ENCODE results near the gene FMN1. TPM values are rescaled to one million over a fixed set of nuclear protein-coding genes. Genes with fewer than 3 reads are reported as not detected.

Gene FMN1
- total RNA-seq, 1 donor from 2014 or later, result 4.2 TPM

DNA sequence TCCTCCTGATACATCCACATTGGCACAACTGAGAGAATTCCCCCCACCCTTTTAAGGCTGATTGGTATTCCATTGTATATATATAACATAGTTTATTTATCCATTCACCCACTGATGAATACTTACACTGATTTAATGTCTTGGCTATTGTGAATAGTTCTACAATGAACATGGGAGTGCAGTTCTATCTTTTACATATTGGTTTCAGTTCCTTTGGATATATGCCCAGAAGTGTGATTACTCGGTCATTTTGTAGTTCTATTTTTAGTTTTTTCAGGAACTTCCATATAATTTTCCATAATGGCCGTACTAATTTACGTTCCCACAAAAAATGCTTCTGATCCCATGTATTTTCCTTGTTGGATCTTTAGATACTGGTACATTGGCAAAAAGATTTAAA, 135.3 kb downstream of the FMN1 start:
- no peak overlapping the region for H3K4me3 Mint-ChIP-seq (ENCODE audit: unreplicated experiment)
- no peak overlapping the region for H3K27ac Mint-ChIP-seq (ENCODE audit: unreplicated experiment)
- peaks cover 9% of the 10 kb centered on the region for H3K4me1 Mint-ChIP-seq (ENCODE audit: unreplicated experiment)
- H3K9me3 Mint-ChIP-seq (ENCODE audit: unreplicated experiment), result no peaks in the 10 kb centered on the region
- DNase-seq (ENCODE audit: extremely low spot score, unreplicated experiment), result no peak
- TF ChIP-seq, protein P1, sequence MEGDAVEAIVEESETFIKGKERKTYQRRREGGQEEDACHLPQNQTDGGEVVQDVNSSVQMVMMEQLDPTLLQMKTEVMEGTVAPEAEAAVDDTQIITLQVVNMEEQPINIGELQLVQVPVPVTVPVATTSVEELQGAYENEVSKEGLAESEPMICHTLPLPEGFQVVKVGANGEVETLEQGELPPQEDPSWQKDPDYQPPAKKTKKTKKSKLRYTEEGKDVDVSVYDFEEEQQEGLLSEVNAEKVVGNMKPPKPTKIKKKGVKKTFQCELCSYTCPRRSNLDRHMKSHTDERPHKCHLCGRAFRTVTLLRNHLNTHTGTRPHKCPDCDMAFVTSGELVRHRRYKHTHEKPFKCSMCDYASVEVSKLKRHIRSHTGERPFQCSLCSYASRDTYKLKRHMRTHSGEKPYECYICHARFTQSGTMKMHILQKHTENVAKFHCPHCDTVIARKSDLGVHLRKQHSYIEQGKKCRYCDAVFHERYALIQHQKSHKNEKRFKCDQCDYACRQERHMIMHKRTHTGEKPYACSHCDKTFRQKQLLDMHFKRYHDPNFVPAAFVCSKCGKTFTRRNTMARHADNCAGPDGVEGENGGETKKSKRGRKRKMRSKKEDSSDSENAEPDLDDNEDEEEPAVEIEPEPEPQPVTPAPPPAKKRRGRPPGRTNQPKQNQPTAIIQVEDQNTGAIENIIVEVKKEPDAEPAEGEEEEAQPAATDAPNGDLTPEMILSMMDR (IDR thresholded peaks at IDR 0.05), result no peak
- no peaks in the 10 kb centered on the region for H3K27me3 Mint-ChIP-seq (ENCODE audit: unreplicated experiment)
- H3K36me3 Mint-ChIP-seq (ENCODE audit: unreplicated experiment), result peaks cover 5% of the 10 kb centered on the region

DNA sequence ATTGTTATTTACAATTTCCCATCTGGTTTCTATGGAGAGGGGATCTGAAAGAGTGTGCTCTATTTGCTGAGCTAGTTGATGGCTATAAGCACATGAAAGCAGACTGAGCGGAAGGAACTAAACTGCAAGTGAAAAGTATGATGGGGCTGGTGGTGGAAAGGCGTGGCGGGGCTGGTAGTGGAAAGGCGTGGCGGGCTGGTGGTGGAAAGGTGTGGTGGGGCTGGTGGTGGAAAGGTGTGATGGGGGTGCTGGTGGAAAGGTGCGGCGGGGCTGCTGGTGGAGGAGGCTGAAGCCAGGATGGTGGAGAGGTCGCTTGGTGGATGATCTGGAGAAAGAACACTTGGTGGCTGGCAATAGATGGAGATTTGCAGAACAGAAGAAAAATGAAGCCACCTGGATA, 136.7 kb downstream of the FMN1 start:
- TF ChIP-seq, protein P1 (IDR thresholded peaks at IDR 0.05), result no peak
- H3K27me3 Mint-ChIP-seq (ENCODE audit: unreplicated experiment), result no peaks in the 10 kb centered on the region
- no peaks in the 10 kb centered on the region for H3K9me3 Mint-ChIP-seq (ENCODE audit: unreplicated experiment)
- no peak for DNase-seq (ENCODE audit: extremely low spot score, unreplicated experiment)
- H3K4me1 Mint-ChIP-seq (ENCODE audit: unreplicated experiment), result no peaks in the 10 kb centered on the region
- H3K27ac Mint-ChIP-seq (ENCODE audit: unreplicated experiment), result no peak overlapping the region
- H3K36me3 Mint-ChIP-seq (ENCODE audit: unreplicated experiment), result peaks cover 3% of the 10 kb centered on the region
- H3K4me3 Mint-ChIP-seq (ENCODE audit: unreplicated experiment), result no peak overlapping the region

DNA sequence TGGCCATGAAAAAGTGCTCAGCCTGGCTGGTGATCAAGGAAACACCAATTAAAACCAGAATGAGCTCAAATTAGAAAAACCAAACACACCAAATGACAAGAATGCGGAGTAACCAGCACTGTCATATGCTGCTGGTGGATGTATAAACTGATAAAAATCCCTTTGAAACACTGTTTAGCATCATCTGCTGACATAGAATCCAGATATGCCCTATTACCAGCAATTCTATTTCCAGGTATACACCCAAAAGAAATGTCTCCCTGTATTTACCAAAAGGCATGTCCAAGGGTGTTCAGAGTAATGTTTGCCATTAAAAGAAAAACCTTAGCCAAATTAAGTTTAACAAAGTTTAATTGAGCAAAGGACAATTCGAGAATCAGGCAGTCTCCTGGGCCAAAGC, 138.6 kb downstream of the FMN1 start:
- TF ChIP-seq, protein P1 (IDR thresholded peaks at IDR 0.05), result no peak
- no peak for DNase-seq (ENCODE audit: extremely low spot score, unreplicated experiment)
- Mint-ChIP-seq H3K36me3 (ENCODE audit: unreplicated experiment) (peaks cover 3% of the 10 kb centered on the region), H3K4me1 (ENCODE audit: unreplicated experiment) (no peaks in the 10 kb centered on the region), H3K27me3 (ENCODE audit: unreplicated experiment) (no peaks in the 10 kb centered on the region), H3K9me3 (ENCODE audit: unreplicated experiment) (no peaks in the 10 kb centered on the region), H3K27ac (ENCODE audit: unreplicated experiment) (no peak overlapping the region), H3K4me3 (ENCODE audit: unreplicated experiment) (no peak overlapping the region)

DNA sequence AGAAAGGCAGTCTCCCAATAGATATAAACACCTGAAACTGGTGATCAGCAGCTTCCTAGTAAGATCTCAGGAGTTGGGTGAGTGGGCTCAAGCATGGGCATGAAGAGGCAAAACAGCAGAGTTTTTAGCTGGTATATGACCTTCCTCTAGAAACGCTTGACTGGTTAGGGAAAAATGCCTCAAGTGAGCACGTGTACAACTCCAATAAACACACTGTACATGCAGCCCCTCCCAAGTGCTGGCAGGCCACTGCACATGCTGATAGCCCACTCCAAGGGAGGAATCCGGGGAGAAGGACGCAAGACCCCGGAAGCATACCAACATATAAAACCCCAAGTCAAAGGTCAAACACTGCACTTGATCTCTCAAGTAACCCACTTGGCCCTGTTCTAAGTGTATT, 143.0 kb downstream of the FMN1 start:
- Mint-ChIP-seq H3K27me3 (ENCODE audit: unreplicated experiment) (no peaks in the 10 kb centered on the region), H3K36me3 (ENCODE audit: unreplicated experiment) (peaks cover 12% of the 10 kb centered on the region), H3K4me1 (ENCODE audit: unreplicated experiment) (no peaks in the 10 kb centered on the region), H3K4me3 (ENCODE audit: unreplicated experiment) (no peak overlapping the region), H3K27ac (ENCODE audit: unreplicated experiment) (no peak overlapping the region), H3K9me3 (ENCODE audit: unreplicated experiment) (peaks cover 24% of the 10 kb centered on the region)
- no peak for DNase-seq (ENCODE audit: extremely low spot score, unreplicated experiment)
- TF ChIP-seq, protein P1 (IDR thresholded peaks at IDR 0.05), result no peak

DNA sequence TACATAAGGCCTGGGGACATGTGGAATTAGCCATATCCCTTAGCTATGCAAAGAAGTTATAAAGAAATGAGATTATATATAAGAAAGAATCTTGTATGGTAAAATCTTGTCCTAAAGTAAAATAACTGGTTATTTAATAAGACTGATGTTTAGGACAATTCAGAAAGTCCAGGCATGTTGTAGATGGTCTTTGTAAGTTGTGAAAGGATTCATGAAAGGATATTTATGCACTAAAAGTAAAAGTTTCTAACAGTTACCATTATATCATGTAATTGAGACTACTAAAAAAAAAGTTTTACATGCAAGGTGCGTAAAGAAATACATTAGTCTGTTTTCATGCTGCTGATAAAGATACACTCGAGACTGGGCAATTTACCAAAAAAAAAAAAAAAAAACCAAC, 146.3 kb downstream of the FMN1 start:
- Mint-ChIP-seq H3K4me3 (ENCODE audit: unreplicated experiment) (no peak overlapping the region), H3K4me1 (ENCODE audit: unreplicated experiment) (peaks cover 3% of the 10 kb centered on the region), H3K9me3 (ENCODE audit: unreplicated experiment) (peaks cover 26% of the 10 kb centered on the region), H3K36me3 (ENCODE audit: unreplicated experiment) (peaks cover 12% of the 10 kb centered on the region), H3K27ac (ENCODE audit: unreplicated experiment) (no peak overlapping the region), H3K27me3 (ENCODE audit: unreplicated experiment) (no peaks in the 10 kb centered on the region)
- DNase-seq (ENCODE audit: extremely low spot score, unreplicated experiment), result no peak
- TF ChIP-seq, protein P1 (IDR thresholded peaks at IDR 0.05), result no peak

All from osteocyte (in vitro differentiated cells).